Neural crest cell (in vitro differentiated cells): ENCODE measurements around the gene CLEC16A. TPM values are rescaled to one million over a fixed set of nuclear protein-coding genes. Genes with fewer than 3 reads are reported as not detected.

ENCODE experiments used
- DNase-seq: peaks from one replicate; pipeline ENCODE4 v3.0.0; 2021; ENCODE audit warnings: low read depth, mixed read lengths, low spot score
- H3K27ac Mint-ChIP-seq: one replicate; pipeline ENCODE4 v1.8.0; 2021; ENCODE audit warnings: mild to moderate bottlenecking, mixed read lengths; ENCODE audit not compliant: unreplicated experiment
- H3K27me3 Mint-ChIP-seq: 2 replicates; pipeline ENCODE4 v1.8.0; 2021; ENCODE audit warnings: low read depth, mild to moderate bottlenecking, mixed read lengths
- H3K36me3 Mint-ChIP-seq: 2 replicates; pipeline ENCODE4 v1.8.0; 2021; ENCODE audit warnings: low read depth, mild to moderate bottlenecking, mixed read lengths
- H3K4me1 Mint-ChIP-seq: 2 replicates; pipeline ENCODE4 v1.8.0; 2021; ENCODE audit warnings: mixed read lengths
- H3K4me3 Mint-ChIP-seq: one replicate; pipeline ENCODE4 v1.8.0; 2021; ENCODE audit warnings: mild to moderate bottlenecking, mixed read lengths
- H3K9me3 Mint-ChIP-seq: 2 replicates; pipeline ENCODE4 v1.8.0; 2021; ENCODE audit warnings: mixed read lengths
- CTCF ChIP-seq: fragments of 200-600 bp; sonication (generic); conservative IDR thresholded peaks from 2 replicates; pipeline ENCODE4 v1.5.0; 2021; ENCODE audit warnings: antibody characterized with exemption, mild to moderate bottlenecking
- total RNA-seq: library from RNA; stranded (reverse); gene quantifications from 2 replicates; pipeline ENCODE4 v1.2.1, GENCODE V29; 2021

Gene CLEC16A
- total RNA-seq, 1 donor from 2014 or later, result 21.3 TPM

- Mint-ChIP-seq H3K9me3 (no peaks in the 10 kb centered on the region), H3K27ac (no peak overlapping the region), H3K4me1 (peaks cover 19% of the 10 kb centered on the region), H3K4me3 (no peak overlapping the region), H3K36me3 (peaks cover 3% of the 10 kb centered on the region), H3K27me3 (no peaks in the 10 kb centered on the region)
- TF ChIP-seq CTCF, result no peak
- no peak for DNase-seq
These were observed 43.2 kb downstream of the CLEC16A start for GRCh38 chr16:10987361-10988163.

- H3K4me1 Mint-ChIP-seq, result peaks cover 19% of the 10 kb centered on the region
- no peaks in the 10 kb centered on the region for H3K27me3 Mint-ChIP-seq
- no peaks in the 10 kb centered on the region for H3K9me3 Mint-ChIP-seq
- TF ChIP-seq CTCF, result peak; percentile 47
- peaks cover 3% of the 10 kb centered on the region for H3K36me3 Mint-ChIP-seq
- no peak overlapping the region for H3K4me3 Mint-ChIP-seq
- H3K27ac Mint-ChIP-seq, result no peak overlapping the region
- DNase-seq, result no peak
These were observed 43.9 kb downstream of the CLEC16A start for GRCh38 chr16:10988164-10988803.

GRCh38 chr16:10988879-10989278 lies 44.5 kb downstream of the CLEC16A start:
- peak overlapping the region; percentile 51 for H3K27ac Mint-ChIP-seq

GRCh38 chr16:10989559-10989958 lies 45.2 kb downstream of the CLEC16A start:
- DNase-seq, result no peak
- TF ChIP-seq CTCF, result no peak
- no peak overlapping the region for H3K4me3 Mint-ChIP-seq
- no peaks in the 10 kb centered on the region for H3K9me3 Mint-ChIP-seq
- no peak overlapping the region for H3K27ac Mint-ChIP-seq
- H3K36me3 Mint-ChIP-seq, result peaks cover 3% of the 10 kb centered on the region
- H3K4me1 Mint-ChIP-seq, result peaks cover 14% of the 10 kb centered on the region
- no peaks in the 10 kb centered on the region for H3K27me3 Mint-ChIP-seq

More at GRCh38 chr16:10988879-10989278, 44.5 kb downstream of the CLEC16A start:
- no peak for DNase-seq
- Mint-ChIP-seq H3K4me1 (peaks cover 19% of the 10 kb centered on the region), H3K9me3 (no peaks in the 10 kb centered on the region), H3K36me3 (peaks cover 3% of the 10 kb centered on the region), H3K4me3 (no peak overlapping the region), H3K27me3 (no peaks in the 10 kb centered on the region)
- TF ChIP-seq CTCF, result no peak

- Mint-ChIP-seq H3K27me3 (no peaks in the 10 kb centered on the region), H3K4me1 (peaks cover 14% of the 10 kb centered on the region), H3K36me3 (peaks cover 3% of the 10 kb centered on the region), H3K4me3 (no peak overlapping the region), H3K9me3 (no peaks in the 10 kb centered on the region), H3K27ac (no peak overlapping the region)
- no peak for TF ChIP-seq CTCF
- no peak for DNase-seq
These were observed 46.0 kb downstream of the CLEC16A start for GRCh38 chr16:10990378-10990777.
